Left ventricle myocardium inferior (tissue), 1 donor: ENCODE results near the gene SULT2B1. TPM values are rescaled to one million over a fixed set of nuclear protein-coding genes. Genes with fewer than 3 reads are reported as not detected.

Experiments
- DNase-seq: peaks from one replicate; pipeline ENCODE4 v3.0.0-alpha.2; 2020
- H3K27ac ChIP-seq: fragments of 200-600 bp; replicated peaks from 2 replicates; pipeline ENCODE4 v1.8.0; 2021
- H3K27me3 ChIP-seq: fragments of 200-600 bp; 2 replicates; pipeline ENCODE4 v1.8.0; 2021; ENCODE audit warnings: low read depth
- H3K36me3 ChIP-seq: fragments of 200-600 bp; 2 replicates; pipeline ENCODE4 v1.8.0; 2021
- H3K4me1 ChIP-seq: fragments of 200-600 bp; 2 replicates; pipeline ENCODE4 v1.8.0; 2021
- H3K4me3 ChIP-seq: fragments of 200-600 bp; 2 replicates; pipeline ENCODE4 v1.8.0; 2021; ENCODE audit warnings: mild to moderate bottlenecking, moderate library complexity
- H3K9me3 ChIP-seq: fragments of 200-600 bp; replicated peaks from 2 replicates; pipeline ENCODE4 v1.8.0; 2021
- intact Hi-C: fragments of 100-400 bp; cut with micrococcal nuclease; formaldehyde crosslinking; loops from one replicate; pipeline ENCODE4 v1.11.0; 2022
- total RNA-seq: library from RNA; stranded (reverse); fragmentation: NEBNext Ultra II Directional; extraction: Animal tissue kit (Norgen Biotek cat#: 25700); gene quantifications from one replicate; pipeline ENCODE4 v1.2.1, GENCODE V29; 2021
- TF ChIP-seq, protein P1 (sequence below): fragments of 200-600 bp; IDR thresholded peaks from 2 replicates; pipeline ENCODE4 v1.8.0; 2021; ENCODE audit warnings: antibody characterized with exemption, mild to moderate bottlenecking, borderline replicate concordance
- donor health status: DM: no; HTN: yes; CAD: no; lungs with severe emphysema.

SULT2B1 gene
- total RNA-seq, 1 donor from 2014 or later = 0.33 TPM

- Histone ChIP-seq H3K4me1 (peaks cover 54% of the 10 kb centered on the region), H3K27ac (peak overlapping the region; percentile 83), H3K36me3 (peaks cover 16% of the 10 kb centered on the region), H3K4me3 (peak overlapping the region; percentile 67), H3K27me3 (no peaks in the 10 kb centered on the region), H3K9me3 (no peaks in the 10 kb centered on the region)
- no peak for DNase-seq
- TF ChIP-seq, protein P1, sequence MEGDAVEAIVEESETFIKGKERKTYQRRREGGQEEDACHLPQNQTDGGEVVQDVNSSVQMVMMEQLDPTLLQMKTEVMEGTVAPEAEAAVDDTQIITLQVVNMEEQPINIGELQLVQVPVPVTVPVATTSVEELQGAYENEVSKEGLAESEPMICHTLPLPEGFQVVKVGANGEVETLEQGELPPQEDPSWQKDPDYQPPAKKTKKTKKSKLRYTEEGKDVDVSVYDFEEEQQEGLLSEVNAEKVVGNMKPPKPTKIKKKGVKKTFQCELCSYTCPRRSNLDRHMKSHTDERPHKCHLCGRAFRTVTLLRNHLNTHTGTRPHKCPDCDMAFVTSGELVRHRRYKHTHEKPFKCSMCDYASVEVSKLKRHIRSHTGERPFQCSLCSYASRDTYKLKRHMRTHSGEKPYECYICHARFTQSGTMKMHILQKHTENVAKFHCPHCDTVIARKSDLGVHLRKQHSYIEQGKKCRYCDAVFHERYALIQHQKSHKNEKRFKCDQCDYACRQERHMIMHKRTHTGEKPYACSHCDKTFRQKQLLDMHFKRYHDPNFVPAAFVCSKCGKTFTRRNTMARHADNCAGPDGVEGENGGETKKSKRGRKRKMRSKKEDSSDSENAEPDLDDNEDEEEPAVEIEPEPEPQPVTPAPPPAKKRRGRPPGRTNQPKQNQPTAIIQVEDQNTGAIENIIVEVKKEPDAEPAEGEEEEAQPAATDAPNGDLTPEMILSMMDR = no peak
- intact Hi-C loops = no loop called here
Measured at GRCh38 chr19:48623556-48624066, 71.6 kb downstream of the SULT2B1 start.

DNA sequence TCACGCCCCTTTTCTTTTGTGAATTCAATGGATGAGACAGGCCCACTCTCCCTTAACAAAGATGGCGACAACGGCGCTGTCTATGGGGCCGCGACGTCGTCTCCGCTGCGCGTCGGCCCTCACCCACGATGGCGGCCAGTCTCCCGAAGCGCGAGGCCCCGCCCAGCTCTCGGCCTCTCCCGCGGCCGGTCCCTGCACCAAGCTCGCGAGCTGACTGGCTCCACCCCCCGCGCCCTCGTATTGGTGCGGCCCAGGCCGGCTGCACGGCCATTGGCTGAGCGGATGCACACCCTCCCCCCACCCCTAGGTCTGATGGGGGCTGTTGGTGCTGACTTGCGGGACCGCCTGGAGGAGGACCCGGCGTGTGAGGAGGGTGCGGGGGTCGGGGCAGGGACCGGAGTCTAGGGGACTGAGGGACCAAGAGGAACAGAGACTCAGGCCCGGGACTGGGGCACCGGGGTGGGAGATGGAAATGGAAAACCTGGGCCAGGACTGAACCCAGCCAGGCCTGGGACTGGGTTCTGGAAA, 72.2 kb downstream of the SULT2B1 start:
- H3K27me3 ChIP-seq = no peaks in the 10 kb centered on the region
- peaks cover 51% of the 10 kb centered on the region for H3K4me1 ChIP-seq
- H3K36me3 ChIP-seq = peaks cover 16% of the 10 kb centered on the region
- peak overlapping the region; percentile 83 for H3K27ac ChIP-seq
- TF ChIP-seq, protein P1 = no peak
- H3K4me3 ChIP-seq = peak overlapping the region; percentile 67
- intact Hi-C loops = no loop called here
- DNase-seq = peak; percentile 99
- no peaks in the 10 kb centered on the region for H3K9me3 ChIP-seq

GRCh38 chr19:48624791-48625723, 73.1 kb downstream of the SULT2B1 start:
- Histone ChIP-seq H3K27ac (peak overlapping the region; percentile 83), H3K4me1 (peaks cover 52% of the 10 kb centered on the region)

GRCh38 chr19:48625891-48626327, 73.9 kb downstream of the SULT2B1 start:
- Histone ChIP-seq H3K27me3 (no peaks in the 10 kb centered on the region), H3K27ac (no peak overlapping the region), H3K36me3 (peaks cover 13% of the 10 kb centered on the region), H3K9me3 (no peaks in the 10 kb centered on the region), H3K4me3 (no peak overlapping the region), H3K4me1 (peaks cover 52% of the 10 kb centered on the region)
- intact Hi-C loops = no loop called here
- TF ChIP-seq, protein P1 = no peak
- no peak for DNase-seq

More at GRCh38 chr19:48624791-48625723, 73.1 kb downstream of the SULT2B1 start:
- Histone ChIP-seq H3K36me3 (peaks cover 16% of the 10 kb centered on the region), H3K9me3 (no peaks in the 10 kb centered on the region), H3K27me3 (no peaks in the 10 kb centered on the region), H3K4me3 (peak overlapping the region; percentile 67)
- DNase-seq = no peak
- intact Hi-C loops = no loop called here
- TF ChIP-seq, protein P1 = no peak

GRCh38 chr19:48627201-48627864, 75.4 kb downstream of the SULT2B1 start:
- TF ChIP-seq, protein P1 = no peak
- Histone ChIP-seq H3K4me3 (no peak overlapping the region), H3K27me3 (no peaks in the 10 kb centered on the region), H3K27ac (no peak overlapping the region), H3K36me3 (peaks cover 9% of the 10 kb centered on the region), H3K9me3 (no peaks in the 10 kb centered on the region), H3K4me1 (peaks cover 61% of the 10 kb centered on the region)
- intact Hi-C loops = no loop called here
- no peak for DNase-seq
